GM23338 (cell line): ENCODE data around the gene CACNG6.

Source experiments
- CTCF ChIP-seq, 2 experiments: fragments of 200-600 bp in 1 of 2; sonication (generic) in 1 of 2; conservative IDR thresholded peaks; 2 replicates each; pipeline versions ENCODE4 v1.5.1 to v1.6.1; 2016 to 2017; ENCODE audit warnings: antibody characterized with exemption in 2 of 2, low read depth in 2 of 2, mild to moderate bottlenecking in 2 of 2, moderate library complexity in 1 of 2
- ETS1 ChIP-seq: IDR thresholded peaks from 2 replicates; pipeline ENCODE4 v1.6.1; 2016; ENCODE audit warnings: antibody characterized with exemption
- EZH2 ChIP-seq: fragments of 200-600 bp; sonication (generic); IDR thresholded peaks from one replicate; pipeline ENCODE4 v1.8.0; 2017; ENCODE audit warnings: antibody characterized with exemption, mild to moderate bottlenecking, low read depth; ENCODE audit not compliant: unreplicated experiment
- EZH2phosphoT487 ChIP-seq: fragments of 200-600 bp; sonication (generic); IDR thresholded peaks from one replicate; pipeline ENCODE4 v1.8.1; 2018; ENCODE audit warnings: antibody characterized with exemption; ENCODE audit not compliant: unreplicated experiment
- JUNB ChIP-seq: IDR thresholded peaks from one replicate; pipeline ENCODE4 v1.6.1; 2016; ENCODE audit warnings: antibody characterized with exemption; ENCODE audit not compliant: unreplicated experiment
- POLR2AphosphoS5 ChIP-seq: IDR thresholded peaks from 2 replicates; pipeline ENCODE4 v1.6.1; 2016; ENCODE audit warnings: antibody characterized with exemption, low read depth
- ZNF114 ChIP-seq: fragments of 250-450 bp; sonication (Bioruptor Pico); IDR thresholded peaks from 2 replicates; pipeline ENCODE4 v1.5.0; 2020; ENCODE audit warnings: mild to moderate bottlenecking, moderate library complexity
- ZNF331 ChIP-seq: fragments of 250-450 bp; sonication (Bioruptor Pico); IDR thresholded peaks from 2 replicates; pipeline ENCODE4 v1.5.0; 2020; ENCODE audit warnings: low read depth, mild to moderate bottlenecking, moderate library complexity

GRCh38 chr19:54029301-54029700, 37.9 kb downstream of the CACNG6 start:
- TF ChIP-seq POLR2AphosphoS5 (no peak), CTCF (conservative IDR thresholded peaks at IDR 0.05; ENCODE audit: low read depth in 2 of 2) (no peak), EZH2 (no peak), ZNF114 (CRISPR knock-in tag) (no peak), JUNB (no peak), ZNF331 (CRISPR knock-in tag) (no peak), EZH2phosphoT487 (no peak), ETS1 (no peak)
